GM18951 (cell line): ENCODE data around the gene CYP2A7.
"Not testable (repeated sequence)": the region's sequence is repeated elsewhere in the genome, so short reads cannot be mapped to it uniquely, and the experiment has no call there.

ENCODE experiments used
- POLR2A ChIP-seq: IDR thresholded peaks from 4 replicates; pipeline ENCODE4 v1.6.1; 2011; ENCODE audit warnings: mild to moderate bottlenecking; ENCODE audit not compliant: insufficient read length, insufficient read depth; ENCODE audit errors: extremely low read depth
- in situ Hi-C: fragments of 300-500 bp; cut with MboI; formaldehyde crosslinking; loops from one replicate; pipeline ENCODE4 v1.12.0; 2022; ENCODE audit warnings: low sequenced_read_pairs, mixed read lengths, inconsistent platforms; ENCODE audit not compliant: unreplicated experiment

CYP2A7 gene

DNA sequence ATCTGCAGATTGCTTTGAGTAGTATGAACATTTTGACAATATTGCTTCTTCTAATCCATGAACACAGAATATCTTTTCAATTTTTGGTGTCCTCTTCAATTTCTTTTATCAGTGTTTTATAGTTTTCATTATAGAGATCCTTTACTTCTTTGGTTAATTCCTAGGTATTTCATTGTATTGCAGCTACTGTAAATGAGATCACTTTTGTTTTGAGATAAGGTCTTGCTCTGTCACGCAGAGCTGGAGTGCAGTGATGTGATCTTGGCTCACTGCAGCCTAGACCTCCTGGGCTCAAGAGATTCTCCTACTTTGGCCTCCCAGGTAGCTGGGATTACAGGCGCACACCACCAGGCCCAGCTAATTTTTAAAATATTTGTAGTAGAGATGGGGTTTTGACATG is 9.8 kb downstream of the CYP2A7 start:
- in situ Hi-C loops = no loop called here
- no peak for TF ChIP-seq POLR2A

- TF ChIP-seq POLR2A = no peak
- in situ Hi-C loops = no loop called here
These were observed 14.3 kb downstream of the CYP2A7 start for GRCh38 chr19:40867701-40868100.

DNA sequence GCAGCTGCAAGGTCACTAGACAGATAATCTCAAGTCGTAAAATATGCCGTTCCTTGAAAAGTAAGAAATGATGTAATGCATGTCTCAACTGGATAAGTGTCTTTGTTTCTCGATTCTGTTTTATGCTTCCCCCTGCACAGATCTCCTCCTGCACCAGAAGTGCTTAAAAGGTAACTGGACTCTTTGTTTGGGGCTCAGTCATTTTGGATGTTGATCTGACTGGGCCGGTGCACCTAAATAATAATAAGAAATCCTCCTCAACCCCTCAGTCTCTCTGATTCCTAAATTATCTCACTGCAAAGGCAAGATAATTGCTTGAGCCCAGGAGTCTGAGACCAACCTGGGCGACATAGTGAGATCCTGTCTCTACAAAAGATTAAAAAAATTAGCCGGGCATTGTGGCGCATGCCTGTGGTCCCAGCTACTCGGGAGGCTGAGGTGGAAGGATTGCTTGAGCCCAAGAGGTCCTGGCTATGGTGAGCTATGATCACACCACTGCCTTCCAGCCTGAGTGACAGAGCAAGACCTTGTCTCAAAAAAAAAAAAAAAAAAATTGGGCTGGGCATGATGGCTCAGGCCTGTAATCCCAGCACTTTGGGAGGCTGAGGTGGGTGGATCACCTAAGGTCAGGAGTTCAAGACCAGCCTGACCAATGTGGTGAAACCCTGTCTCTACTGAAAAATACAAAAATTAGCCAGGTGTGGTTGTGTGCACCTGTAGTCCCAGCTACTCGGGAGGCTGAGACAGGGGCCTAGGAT is 17.1 kb downstream of the CYP2A7 start:
- in situ Hi-C loops = not testable (repeated sequence)

- no peak for TF ChIP-seq POLR2A
- in situ Hi-C loops = no loop called here
These were observed 19.2 kb downstream of the CYP2A7 start for GRCh38 chr19:40862785-40863184.

DNA sequence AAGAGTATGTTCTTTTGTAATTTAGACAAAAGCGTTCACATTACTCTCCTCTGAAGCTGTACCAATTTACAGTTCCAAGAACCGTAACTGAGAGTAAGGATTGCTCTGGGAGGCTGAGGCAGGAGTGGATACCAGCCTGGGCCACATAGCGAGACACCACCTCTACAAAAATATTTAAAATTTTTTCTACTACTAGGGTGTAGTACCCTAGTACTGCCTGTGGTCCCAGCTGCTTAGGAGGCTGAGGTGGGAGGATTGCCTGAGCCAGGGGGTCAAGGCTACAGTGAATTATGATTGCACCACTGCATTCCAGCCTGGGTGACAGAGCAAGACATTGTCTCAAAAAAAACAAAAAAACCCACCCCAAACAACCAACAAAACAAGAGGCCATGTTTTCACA is 19.7 kb downstream of the CYP2A7 start:
- TF ChIP-seq POLR2A = no peak
- in situ Hi-C loops = no loop called here

DNA sequence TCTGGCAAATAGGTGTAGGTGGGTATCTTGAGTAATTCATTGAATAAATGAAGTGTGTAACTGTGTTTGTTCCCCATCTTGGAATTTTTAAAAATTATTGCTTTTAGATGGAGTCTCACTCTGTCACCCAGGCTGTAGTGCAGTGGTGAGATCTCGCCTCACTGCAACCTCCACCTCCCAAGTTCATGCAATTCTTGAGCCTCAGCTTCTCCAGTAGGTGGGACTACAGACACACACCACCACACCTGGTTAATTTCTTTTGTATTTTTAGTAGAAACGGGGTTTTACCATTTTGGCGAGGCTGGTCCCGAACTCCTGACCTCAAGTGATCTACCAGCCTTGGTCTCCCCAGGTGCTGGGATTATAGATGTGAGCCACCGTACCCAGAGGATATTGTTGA is 23.9 kb downstream of the CYP2A7 start:
- TF ChIP-seq POLR2A = no peak
- in situ Hi-C loops = no loop called here

- in situ Hi-C loops = not testable (repeated sequence)
These were observed 29.4 kb downstream of the CYP2A7 start for GRCh38 chr19:40852467-40853152.

DNA sequence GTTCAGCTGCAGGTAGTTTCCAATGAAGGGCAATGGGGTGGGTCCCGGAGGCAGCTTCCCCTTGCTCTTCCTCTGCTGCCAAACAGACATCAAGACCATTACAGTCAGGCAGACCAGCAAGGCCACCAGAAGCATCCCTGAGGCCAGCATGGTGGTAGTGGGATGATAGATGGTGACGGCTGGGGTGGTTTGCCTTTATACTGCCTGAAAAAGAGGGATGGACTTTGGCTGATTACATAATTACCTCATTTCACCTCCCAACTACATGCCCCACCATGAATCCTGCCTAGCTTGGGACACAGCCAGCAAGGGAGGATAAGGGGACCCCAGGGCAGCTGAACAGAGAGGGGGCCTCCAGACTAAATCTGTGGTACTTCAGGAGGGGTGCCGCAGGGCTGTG is 31.8 kb downstream of the CYP2A7 start, which contains the start of gene CYP2A6:
TSS of gene CYP2A6 (minus strand) at position 171 of the 400 bp plus-strand sequence. CDS start at position 150, 21 bp downstream.
- in situ Hi-C loops = not testable (repeated sequence)

- in situ Hi-C loops = not testable (repeated sequence)
These were observed 35.3 kb downstream of the CYP2A7 start for GRCh38 chr19:40846722-40847121.

- in situ Hi-C loops = not testable (repeated sequence)
These were observed 38.4 kb downstream of the CYP2A7 start for GRCh38 chr19:40843653-40844052.

- in situ Hi-C loops = not testable (repeated sequence)
These were observed 38.9 kb downstream of the CYP2A7 start for GRCh38 chr19:40842997-40843652.

DNA sequence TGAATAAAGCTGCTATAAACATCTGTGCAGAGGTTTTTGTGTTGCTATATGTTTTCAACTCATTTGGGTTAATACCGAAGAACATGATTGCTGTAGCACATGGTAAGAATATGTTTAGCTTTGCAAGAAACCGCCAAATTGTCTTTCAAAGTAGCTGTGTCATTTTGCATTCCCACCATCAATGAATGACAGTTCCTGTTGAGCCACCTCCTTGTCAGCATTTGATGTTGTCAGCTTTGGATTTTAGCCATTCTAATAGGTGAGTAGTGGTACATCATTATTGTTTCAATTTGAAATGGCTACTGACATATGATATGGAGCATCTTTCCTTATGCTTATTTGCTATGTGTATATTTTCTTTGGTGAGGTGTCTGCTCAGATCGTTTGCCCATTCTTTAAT is 40.0 kb downstream of the CYP2A7 start:
- in situ Hi-C loops = not testable (repeated sequence)

DNA sequence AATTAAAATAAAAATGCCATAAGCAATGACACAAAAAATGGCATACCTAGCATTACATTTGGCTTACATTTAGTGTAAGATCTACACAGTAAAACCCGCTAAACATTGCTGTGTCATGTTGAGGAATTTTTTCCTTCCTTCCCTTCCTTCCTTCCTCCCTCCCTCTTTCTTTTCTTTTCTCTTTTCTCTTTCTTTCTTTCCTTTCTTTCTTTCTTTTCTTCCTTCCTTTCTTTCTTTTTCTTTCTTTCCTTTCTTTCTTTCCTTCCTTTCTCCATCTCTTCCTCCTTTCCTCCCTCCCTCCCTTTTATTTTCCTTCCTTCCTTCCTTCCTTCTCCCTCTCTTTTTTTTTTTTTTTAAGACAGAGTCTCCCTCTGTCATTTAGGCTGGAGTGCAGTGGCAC is 43.6 kb downstream of the CYP2A7 start:
- in situ Hi-C loops = not testable (repeated sequence)

- TF ChIP-seq POLR2A = no peak
- in situ Hi-C loops = no loop called here
These were observed 45.1 kb downstream of the CYP2A7 start for GRCh38 chr19:40836754-40837429.

DNA sequence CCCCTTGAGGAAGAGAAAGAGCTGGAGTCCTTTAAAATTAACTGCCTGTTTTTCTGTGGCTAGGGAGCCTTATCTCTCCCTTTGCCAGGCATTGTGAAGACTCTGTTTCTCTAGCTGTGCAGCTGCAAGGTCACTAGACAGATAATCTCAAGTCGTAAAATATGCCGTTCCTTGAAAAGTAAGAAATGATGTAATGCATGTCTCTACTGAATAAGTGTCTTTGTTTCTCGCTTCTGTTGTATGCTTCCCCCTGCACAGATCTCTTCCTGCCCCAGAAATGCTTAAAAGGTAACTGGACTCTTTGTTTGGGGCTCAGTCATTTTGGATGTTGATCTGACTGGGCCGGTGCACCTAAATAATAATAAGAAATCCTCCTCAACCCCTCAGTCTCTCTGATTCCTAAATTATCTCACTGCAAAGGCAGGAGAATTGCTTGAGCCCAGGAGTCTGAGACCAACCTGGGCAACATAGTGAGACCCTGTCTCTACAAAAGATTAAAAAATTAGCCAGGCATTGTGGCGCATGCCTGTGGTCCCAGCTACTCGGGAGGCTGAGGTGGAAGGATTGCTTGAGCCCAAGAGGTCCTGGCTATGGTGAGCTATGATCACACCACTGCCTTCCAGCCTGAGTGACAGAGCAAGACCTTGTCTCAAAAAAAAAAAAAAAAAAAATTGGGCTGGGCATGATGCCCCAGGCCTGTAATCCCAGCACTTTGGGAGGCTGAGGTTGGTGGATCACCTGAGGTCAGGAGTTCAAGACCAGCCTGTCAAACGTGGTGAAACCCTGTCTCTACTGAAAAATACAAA is 48.1 kb downstream of the CYP2A7 start:
- in situ Hi-C loops = not testable (repeated sequence)

DNA sequence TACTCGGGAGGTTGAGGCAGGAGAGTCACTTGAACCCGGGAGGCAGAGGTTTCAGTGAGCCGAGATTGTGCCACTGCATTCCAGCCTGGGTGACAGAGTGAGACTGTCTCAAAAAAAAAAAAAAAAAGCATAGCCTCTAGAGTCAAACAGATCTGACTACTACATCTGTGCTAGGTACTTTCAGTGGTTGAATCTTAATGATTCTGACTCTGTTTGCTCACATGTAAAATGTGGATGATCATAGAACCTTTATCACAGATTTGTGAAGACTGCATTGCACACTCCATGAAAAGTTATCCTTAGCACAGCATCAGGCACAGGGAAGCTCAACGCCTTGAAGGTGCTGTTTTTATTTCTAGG is 49.6 kb downstream of the CYP2A7 start:
- in situ Hi-C loops = not testable (repeated sequence)
